ENCODE results near the gene PCCA. TPM values are rescaled to one million over a fixed set of nuclear protein-coding genes. Genes with fewer than 3 reads are reported as not detected.

The PCCA gene
- total RNA-seq, 2 donors from 2014 or later, result 52.7 to 66.4 TPM

- H3K4me1 ChIP-seq (replicated peaks), result no peaks in the 10 kb centered on the region
- no peak overlapping the region for H3K4me3 ChIP-seq
- H3K36me3 ChIP-seq, result no peaks in the 10 kb centered on the region
- no peaks in the 10 kb centered on the region for H3K27me3 ChIP-seq (replicated peaks; ENCODE audit: insufficient read depth)
- no peak for DNase-seq (ENCODE audit: low spot score)
- TF ChIP-seq POLR2A (IDR thresholded peaks at IDR 0.05), result no peak
- no peak for TF ChIP-seq CTCF (IDR thresholded peaks at IDR 0.05)
- TF ChIP-seq POLR2AphosphoS5 (IDR thresholded peaks at IDR 0.05), result no peak
- no peak overlapping the region for H3K27ac ChIP-seq
- intact Hi-C loops (cut with DNase I), result no loop called here
- 84% methylated on average over 12 of the region's 12 CpGs for WGBS
- no peaks in the 10 kb centered on the region for H3K9me3 ChIP-seq
Observed at GRCh38 chr13:100392709-100393630, 304.1 kb downstream of the PCCA start.

- H3K27ac ChIP-seq, result no peak overlapping the region
Observed at GRCh38 chr13:100394005-100394695, 305.3 kb downstream of the PCCA start.

GRCh38 chr13:100395698-100396373, 306.9 kb downstream of the PCCA start:
- WGBS, result 61% methylated on average over 4 of the region's 4 CpGs
- TF ChIP-seq POLR2A (IDR thresholded peaks at IDR 0.05) (no peak), POLR2AphosphoS5 (IDR thresholded peaks at IDR 0.05) (no peak), CTCF (IDR thresholded peaks at IDR 0.05) (no peak)
- Histone ChIP-seq H3K36me3 (no peaks in the 10 kb centered on the region), H3K27ac (no peak overlapping the region), H3K27me3 (replicated peaks; ENCODE audit: insufficient read depth) (no peaks in the 10 kb centered on the region), H3K4me3 (no peak overlapping the region), H3K4me1 (replicated peaks) (no peaks in the 10 kb centered on the region), H3K9me3 (no peaks in the 10 kb centered on the region)
- intact Hi-C loops (cut with DNase I), result no loop called here
- no peak for DNase-seq (ENCODE audit: low spot score)

More at GRCh38 chr13:100394005-100394695, 305.3 kb downstream of the PCCA start:
- Histone ChIP-seq H3K27me3 (replicated peaks; ENCODE audit: insufficient read depth) (no peaks in the 10 kb centered on the region), H3K9me3 (no peaks in the 10 kb centered on the region), H3K4me3 (no peak overlapping the region), H3K36me3 (no peaks in the 10 kb centered on the region), H3K4me1 (replicated peaks) (no peaks in the 10 kb centered on the region)
- intact Hi-C loops (cut with DNase I), result no loop called here
- DNase-seq (ENCODE audit: low spot score), result no peak
- TF ChIP-seq POLR2AphosphoS5 (IDR thresholded peaks at IDR 0.05) (no peak), POLR2A (IDR thresholded peaks at IDR 0.05) (no peak), CTCF (IDR thresholded peaks at IDR 0.05) (no peak)
- WGBS, result 62% methylated on average over 9 of the region's 9 CpGs

GRCh38 chr13:100396776-100397175, 307.9 kb downstream of the PCCA start:
- no peaks in the 10 kb centered on the region for H3K27me3 ChIP-seq (replicated peaks; ENCODE audit: insufficient read depth)
- no peak overlapping the region for H3K27ac ChIP-seq
- 85% methylated on average over 6 of the region's 6 CpGs for WGBS
- no peak for DNase-seq (ENCODE audit: low spot score)
- TF ChIP-seq POLR2AphosphoS5 (IDR thresholded peaks at IDR 0.05) (no peak), POLR2A (IDR thresholded peaks at IDR 0.05) (no peak), CTCF (IDR thresholded peaks at IDR 0.05) (no peak)
- H3K4me1 ChIP-seq (replicated peaks), result no peaks in the 10 kb centered on the region
- intact Hi-C loops (cut with DNase I), result no loop called here
- no peak overlapping the region for H3K4me3 ChIP-seq
- H3K9me3 ChIP-seq, result no peaks in the 10 kb centered on the region
- H3K36me3 ChIP-seq, result no peaks in the 10 kb centered on the region

Measured in prostate gland (tissue), 2 donors.